Glomerular endothelial cell (primary cell): ENCODE data around the gene ARSG. TPM values are rescaled to one million over a fixed set of nuclear protein-coding genes. Genes with fewer than 3 reads are reported as not detected.

ENCODE experiments used
- DNase-seq: peaks from one replicate; pipeline ENCODE4 v3.0.0-alpha.2; 2011; ENCODE audit warnings: low read depth, low spot score; ENCODE audit errors: extremely low read depth
- total RNA-seq: library from RNA; depleted of rRNA; stranded (reverse); fragments of >200 nt; gene quantifications from 2 replicates; pipeline ENCODE4 v1.2.3, GENCODE V29; 2015

Gene ARSG
- total RNA-seq, 1 donor from 2014 or later, result 6.1 TPM

- no peak for DNase-seq
Measured at GRCh38 chr17:68424203-68424602, 132.9 kb downstream of the ARSG start.

DNA sequence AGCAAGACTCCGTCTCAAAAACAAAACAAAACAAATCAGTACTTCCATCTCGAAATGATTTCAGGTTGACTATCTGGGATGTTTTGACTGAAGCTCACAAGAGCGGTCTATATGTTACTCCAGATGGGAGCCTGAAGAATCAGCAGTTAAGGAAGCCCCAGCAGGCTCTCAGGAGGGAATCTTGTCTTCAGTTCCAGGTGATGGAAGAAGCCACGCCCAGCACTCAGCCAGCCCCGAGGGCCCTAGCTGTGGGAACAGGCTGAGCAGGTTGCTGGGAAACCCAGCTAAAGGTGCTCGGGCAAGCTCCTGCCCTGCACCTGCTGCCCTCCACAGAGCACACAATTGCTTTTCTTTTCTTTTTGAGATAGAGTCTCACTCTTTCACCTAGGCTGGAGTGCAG lies 133.6 kb downstream of the ARSG start:
- DNase-seq, result no peak

GRCh38 chr17:68425979-68426378 lies 134.7 kb downstream of the ARSG start:
- DNase-seq, result no peak

DNA sequence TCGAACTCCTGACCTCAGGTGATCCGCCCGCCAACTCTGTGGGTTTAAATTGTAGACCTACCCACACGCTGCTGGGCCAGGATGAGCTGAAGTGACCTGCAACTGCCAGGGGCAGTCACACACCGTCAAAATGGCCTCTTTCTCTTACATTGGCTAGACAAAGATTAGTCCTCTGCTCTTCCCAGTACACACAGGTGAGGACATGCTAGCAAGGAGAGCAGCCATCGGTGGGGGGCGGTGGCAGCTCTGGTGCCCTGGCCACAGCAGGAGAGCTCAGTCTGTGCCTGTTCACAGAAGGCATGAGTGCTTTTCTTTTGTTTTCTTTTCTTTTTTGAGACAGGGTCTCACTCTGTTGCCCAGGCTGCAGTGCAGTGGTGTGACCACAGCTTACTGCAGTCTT lies 136.3 kb downstream of the ARSG start:
- no peak for DNase-seq

GRCh38 chr17:68428498-68429172 lies 137.3 kb downstream of the ARSG start:
- DNase-seq, result no peak

- DNase-seq, result no peak
Measured at GRCh38 chr17:68429881-68430280, 138.6 kb downstream of the ARSG start.

DNA sequence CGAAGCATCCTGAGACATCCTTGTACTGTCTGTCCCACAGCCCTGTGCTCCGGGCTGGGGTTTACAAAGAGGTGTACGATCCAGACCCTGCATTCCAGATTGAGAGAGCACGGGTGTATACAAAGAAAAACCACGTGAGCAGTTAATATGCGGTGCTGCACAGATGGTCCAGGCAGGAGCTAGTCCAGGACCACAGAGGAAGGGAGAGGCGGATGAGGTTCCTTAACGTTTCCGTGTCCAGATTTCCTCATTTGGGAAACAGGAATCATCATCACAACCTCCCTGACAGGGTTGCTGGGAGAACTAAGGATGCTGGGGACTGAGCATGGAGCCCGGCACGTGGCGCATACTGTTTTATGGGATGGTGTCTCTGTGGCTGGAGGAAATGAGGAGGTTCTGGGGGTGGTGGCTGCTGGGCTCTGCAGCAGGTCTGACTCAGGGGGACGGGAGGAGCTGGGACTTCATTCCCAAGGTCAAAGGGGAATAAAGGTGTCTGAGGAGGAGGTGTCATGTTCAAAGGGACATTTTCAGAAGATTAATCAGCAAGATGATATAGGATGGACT lies 139.8 kb downstream of the ARSG start:
- DNase-seq, result no peak

- no peak for DNase-seq
Measured at GRCh38 chr17:68431661-68432071, 140.4 kb downstream of the ARSG start.

DNA sequence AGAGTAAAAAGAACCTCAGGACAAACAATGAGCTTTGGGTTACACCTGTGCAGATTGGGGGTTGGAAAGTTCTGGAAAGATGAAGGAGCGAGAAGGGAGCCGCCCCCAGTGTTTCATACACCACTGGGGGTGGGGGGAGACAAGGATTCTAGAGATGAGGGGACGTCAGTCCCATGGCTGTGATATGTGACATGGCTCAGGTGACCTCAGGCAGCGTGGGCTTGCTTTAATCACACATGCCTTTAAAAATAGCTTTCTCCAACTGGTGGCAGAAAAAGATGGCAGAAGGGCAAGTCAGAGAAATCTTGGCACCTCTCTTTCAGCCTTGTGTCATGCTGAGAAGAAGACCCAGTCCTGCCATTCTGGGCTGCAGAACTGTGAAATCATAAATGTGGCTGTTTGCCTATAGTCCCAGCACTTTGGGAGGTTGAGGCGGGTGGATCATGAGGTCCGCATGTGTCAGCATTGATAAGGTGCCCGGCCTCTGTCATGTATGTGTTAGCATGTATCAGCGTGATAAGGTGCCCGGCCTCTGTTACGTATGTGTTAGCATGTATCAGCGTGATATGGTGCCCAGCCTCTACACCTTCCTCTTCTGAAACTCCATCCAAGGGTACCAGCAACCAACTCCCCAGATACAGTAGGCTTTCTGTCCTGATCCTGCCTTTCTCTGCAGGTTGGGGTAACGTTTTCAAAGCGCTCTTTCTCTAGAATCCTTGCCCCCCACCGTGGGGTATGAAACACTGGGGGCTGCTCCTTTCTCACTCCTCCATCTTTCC lies 141.0 kb downstream of the ARSG start:
- no peak for DNase-seq

DNA sequence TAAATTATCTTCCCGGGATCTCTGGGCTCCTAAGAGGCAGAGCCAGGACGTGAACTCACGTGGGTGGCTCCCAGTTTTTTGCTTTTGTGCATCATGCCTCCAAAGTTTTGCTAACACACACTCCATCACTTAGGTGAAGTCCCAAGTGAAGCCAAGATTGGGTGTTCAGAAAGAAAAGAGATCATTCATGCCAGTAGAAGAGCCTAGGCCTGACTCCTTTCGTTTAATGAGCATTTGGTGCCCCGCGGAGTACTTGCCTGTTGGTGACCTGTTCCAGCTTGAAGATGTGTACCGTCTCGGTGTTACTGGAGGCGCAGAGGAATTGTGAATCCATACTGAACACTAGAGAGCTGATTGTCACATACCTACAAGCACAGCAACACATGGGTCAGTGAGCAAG lies 141.9 kb downstream of the ARSG start:
- DNase-seq, result no peak

GRCh38 chr17:68433911-68434508 lies 142.7 kb downstream of the ARSG start:
- no peak for DNase-seq

GRCh38 chr17:68435361-68435760 lies 144.1 kb downstream of the ARSG start:
- DNase-seq, result no peak

DNA sequence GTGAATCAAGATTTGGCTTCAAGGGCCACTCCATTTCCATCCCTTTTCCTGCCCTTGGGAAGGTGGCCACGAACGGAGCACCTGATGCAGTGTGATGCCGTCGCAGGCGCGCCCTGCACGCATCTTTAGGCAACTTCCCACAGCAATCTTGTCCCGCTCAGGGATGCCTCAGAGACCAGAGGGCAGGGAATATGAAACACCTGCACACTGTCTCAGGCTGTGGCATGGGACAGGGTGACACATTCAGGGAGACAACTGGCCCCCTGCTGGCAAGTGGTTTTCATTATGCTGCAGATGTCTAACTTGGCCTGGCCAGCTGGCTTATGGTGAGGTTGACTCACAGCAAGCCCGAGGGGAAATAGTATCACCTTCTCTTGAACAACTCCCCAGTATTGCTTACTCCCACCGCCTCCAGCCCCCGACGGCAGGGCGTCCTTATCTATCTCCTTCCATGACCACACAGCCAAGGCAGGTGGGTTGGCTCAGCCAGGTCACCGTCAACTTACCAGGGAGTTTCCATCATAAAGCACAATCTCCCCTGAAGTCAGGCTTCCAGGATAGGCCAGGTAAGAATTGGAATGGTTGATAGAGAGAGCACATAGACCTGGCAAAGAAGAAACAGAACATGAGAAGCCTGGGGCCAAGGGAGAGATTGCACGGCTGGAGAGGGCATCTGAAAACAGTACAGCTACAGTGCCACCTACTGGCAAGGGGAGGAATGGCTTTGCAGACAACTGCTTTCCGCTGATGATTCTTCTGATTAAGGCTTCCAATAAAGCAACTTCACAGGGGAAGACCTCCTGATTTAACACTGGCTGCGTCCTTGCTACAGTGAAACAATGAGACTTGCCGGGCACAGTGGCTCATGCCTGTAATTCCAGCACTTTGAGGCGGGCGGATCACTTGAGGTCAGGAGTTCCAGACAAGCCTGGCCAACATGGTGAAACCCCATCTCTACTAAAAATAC lies 144.9 kb downstream of the ARSG start:
- DNase-seq, result peak; percentile 68

- no peak for DNase-seq
Measured at GRCh38 chr17:68437979-68438822, 146.9 kb downstream of the ARSG start.

GRCh38 chr17:68439656-68440290 lies 148.5 kb downstream of the ARSG start:
- DNase-seq, result no peak

- no peak for DNase-seq
Measured at GRCh38 chr17:68440526-68440925, 149.2 kb downstream of the ARSG start.

DNA sequence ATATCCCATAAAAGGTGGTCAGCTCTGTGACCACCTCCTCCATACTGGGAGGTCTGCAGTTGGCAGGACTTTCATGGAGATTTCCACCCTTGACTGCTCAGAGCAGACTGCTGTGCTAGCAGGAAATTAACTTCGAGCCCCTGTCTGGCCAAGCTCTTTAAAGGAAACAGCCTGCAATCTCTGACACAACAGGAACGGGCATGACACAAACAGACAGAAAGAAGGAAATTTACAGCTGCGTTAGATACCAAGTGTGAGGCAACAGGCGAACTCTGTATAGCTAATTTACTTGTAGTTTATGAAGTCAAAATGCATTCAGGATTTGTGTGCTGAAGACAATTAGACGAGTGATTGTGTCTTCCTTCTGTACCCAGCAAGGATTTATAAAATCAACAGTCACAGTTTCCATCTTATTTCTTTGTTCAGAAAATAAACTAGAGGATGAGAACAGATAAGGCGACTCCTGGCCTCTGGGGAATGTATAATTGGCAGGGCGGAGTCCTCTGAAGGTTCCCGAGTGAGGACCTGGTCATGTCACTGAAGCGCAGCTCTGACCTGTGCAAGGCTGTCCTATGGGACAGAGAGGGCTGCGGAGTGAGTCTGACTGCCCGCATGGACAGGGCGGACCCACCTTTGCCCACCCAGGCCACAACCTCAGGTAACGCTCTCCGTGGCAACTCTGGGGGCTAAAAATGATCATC lies 149.9 kb downstream of the ARSG start:
- no peak for DNase-seq

DNA sequence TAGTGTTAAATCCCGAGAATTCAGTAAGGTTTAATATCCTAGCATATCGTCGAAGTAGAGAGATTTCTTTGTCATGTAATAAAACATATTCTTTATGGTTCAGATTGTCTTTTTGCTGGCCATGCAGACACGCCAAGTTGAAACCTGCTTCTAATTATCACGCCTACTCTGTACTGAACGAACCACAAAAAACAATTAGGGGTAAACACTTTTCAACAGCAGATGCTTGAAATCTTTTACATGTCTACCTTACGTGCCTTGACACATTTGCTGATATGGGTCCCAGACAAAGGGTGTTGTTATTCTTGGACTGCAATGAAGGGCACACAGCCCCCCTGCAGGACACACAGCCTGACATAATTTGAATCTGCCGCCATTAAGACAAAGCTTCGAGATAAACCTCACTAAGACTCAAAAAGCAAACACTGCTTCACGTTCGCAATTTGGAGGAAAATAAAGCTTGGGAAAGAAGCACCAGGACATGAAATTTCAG lies 152.7 kb downstream of the ARSG start:
- DNase-seq, result no peak
